ENCODE results near the gene FOXL2. TPM values are rescaled to one million over a fixed set of nuclear protein-coding genes. Genes with fewer than 3 reads are reported as not detected.

The FOXL2 gene
- total and polyA plus RNA-seq, 10 donors, result not detected

GRCh38 chr3:138972941-138973340 is 26.0 kb upstream of the FOXL2 start:
- DNase-seq, result no peak
- Histone ChIP-seq H3K4me3 (no peak overlapping the region), H3K27me3 (replicated peaks in 1 of 7) (peaks cover 0 to 32% (median 0%) of the 10 kb centered on the region in 7 donors), H3K27ac (no peak overlapping the region), H3K9me3 (no peaks in the 10 kb centered on the region), H3K36me3 (no peaks in the 10 kb centered on the region), H3K4me1 (no peaks in the 10 kb centered on the region)
- TF ChIP-seq POLR2AphosphoS5 (IDR thresholded peaks at IDR 0.05) (no peak), POLR2A (IDR thresholded peaks at IDR 0.05) (no peak)
- TF ChIP-seq, protein P1, sequence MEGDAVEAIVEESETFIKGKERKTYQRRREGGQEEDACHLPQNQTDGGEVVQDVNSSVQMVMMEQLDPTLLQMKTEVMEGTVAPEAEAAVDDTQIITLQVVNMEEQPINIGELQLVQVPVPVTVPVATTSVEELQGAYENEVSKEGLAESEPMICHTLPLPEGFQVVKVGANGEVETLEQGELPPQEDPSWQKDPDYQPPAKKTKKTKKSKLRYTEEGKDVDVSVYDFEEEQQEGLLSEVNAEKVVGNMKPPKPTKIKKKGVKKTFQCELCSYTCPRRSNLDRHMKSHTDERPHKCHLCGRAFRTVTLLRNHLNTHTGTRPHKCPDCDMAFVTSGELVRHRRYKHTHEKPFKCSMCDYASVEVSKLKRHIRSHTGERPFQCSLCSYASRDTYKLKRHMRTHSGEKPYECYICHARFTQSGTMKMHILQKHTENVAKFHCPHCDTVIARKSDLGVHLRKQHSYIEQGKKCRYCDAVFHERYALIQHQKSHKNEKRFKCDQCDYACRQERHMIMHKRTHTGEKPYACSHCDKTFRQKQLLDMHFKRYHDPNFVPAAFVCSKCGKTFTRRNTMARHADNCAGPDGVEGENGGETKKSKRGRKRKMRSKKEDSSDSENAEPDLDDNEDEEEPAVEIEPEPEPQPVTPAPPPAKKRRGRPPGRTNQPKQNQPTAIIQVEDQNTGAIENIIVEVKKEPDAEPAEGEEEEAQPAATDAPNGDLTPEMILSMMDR (IDR thresholded peaks at IDR 0.05 in 8 of 11, conservative IDR thresholded peaks at IDR 0.05 in 3 of 11), result no peak
- intact Hi-C loops (cut with DNase I; ENCODE audit: low total_unique reads), result no loop called here
- WGBS, 5 donors, result 82 to 92% (median 85%) methylated on average over 5 of the region's 5 CpGs

DNA sequence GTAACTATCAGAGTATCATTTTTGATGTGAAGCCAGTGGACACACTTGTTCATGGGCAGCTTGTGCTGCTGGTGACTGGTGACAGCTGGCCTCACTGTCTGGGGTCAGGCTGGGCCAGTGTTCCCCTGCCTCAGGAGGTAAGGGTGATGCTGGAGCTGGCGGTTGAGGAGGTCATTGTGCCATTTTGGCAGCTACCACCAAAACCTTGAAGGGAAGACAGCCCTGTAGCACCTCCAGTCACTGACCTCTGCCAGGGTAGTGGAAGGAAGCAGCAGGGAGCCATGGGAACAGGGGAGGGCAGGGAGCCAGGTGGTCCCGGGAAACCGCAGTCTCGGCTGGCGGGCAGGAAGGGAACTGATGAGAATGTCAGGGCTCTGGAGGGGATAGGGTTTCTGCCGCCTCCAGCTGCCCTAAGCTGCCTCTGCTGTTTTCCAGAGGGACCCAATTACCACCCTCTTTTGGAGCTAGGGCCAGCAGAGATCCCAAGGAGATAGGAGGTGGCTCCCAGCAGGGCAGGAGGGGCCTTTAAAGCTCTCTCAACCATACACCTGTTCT is 24.9 kb upstream of the FOXL2 start:
- H3K4me1 ChIP-seq, result no peaks in the 10 kb centered on the region
- TF ChIP-seq, protein P1 (IDR thresholded peaks at IDR 0.05 in 8 of 11, conservative IDR thresholded peaks at IDR 0.05 in 3 of 11), result no peak
- TF ChIP-seq POLR2AphosphoS5 (IDR thresholded peaks at IDR 0.05) (no peak), POLR2A (IDR thresholded peaks at IDR 0.05) (no peak)
- no peaks in the 10 kb centered on the region for H3K36me3 ChIP-seq
- no peak for DNase-seq
- no peak overlapping the region for H3K27ac ChIP-seq
- intact Hi-C loops (cut with DNase I; ENCODE audit: low total_unique reads), result no loop called here
- peaks cover 0 to 32% (median 0%) of the 10 kb centered on the region in 7 donors for H3K27me3 ChIP-seq (replicated peaks in 1 of 7)
- H3K9me3 ChIP-seq, result no peaks in the 10 kb centered on the region
- no peak overlapping the region for H3K4me3 ChIP-seq
- 64 to 89% (median 70%) methylated on average over 6 of the region's 6 CpGs for WGBS, 5 donors

- Histone ChIP-seq H3K4me3 (no peak overlapping the region), H3K36me3 (no peaks in the 10 kb centered on the region), H3K27me3 (replicated peaks in 1 of 7) (peaks cover 0 to 63% (median 37%) of the 10 kb centered on the region in 7 donors), H3K4me1 (peaks cover 0 to 11% (median 6%) of the 10 kb centered on the region in 6 donors), H3K9me3 (peaks cover 4 to 30% (median 26%) of the 10 kb centered on the region in 8 donors), H3K27ac (no peak overlapping the region)
- DNase-seq, result no peak
- TF ChIP-seq POLR2AphosphoS5 (IDR thresholded peaks at IDR 0.05), result no peak
- TF ChIP-seq, protein P1 (IDR thresholded peaks at IDR 0.05 in 8 of 11, conservative IDR thresholded peaks at IDR 0.05 in 3 of 11), result no peak
- no peak for TF ChIP-seq POLR2A (IDR thresholded peaks at IDR 0.05)
- intact Hi-C loops (cut with DNase I; ENCODE audit: low total_unique reads), result no loop called here
These were observed 18.0 kb upstream of the FOXL2 start for GRCh38 chr3:138964923-138965322.

GRCh38 chr3:138964264-138964663 is 17.3 kb upstream of the FOXL2 start:
- no peak for DNase-seq
- WGBS, 5 donors, result 87 to 96% (median 94%) methylated on average over 2 of the region's 2 CpGs
- peaks cover 0 to 67% (median 43%) of the 10 kb centered on the region in 7 donors for H3K27me3 ChIP-seq (replicated peaks in 1 of 7)
- no peak overlapping the region for H3K4me3 ChIP-seq
- no peak overlapping the region for H3K27ac ChIP-seq
- TF ChIP-seq, protein P1 (IDR thresholded peaks at IDR 0.05 in 8 of 11, conservative IDR thresholded peaks at IDR 0.05 in 3 of 11), result no peak
- TF ChIP-seq POLR2AphosphoS5 (IDR thresholded peaks at IDR 0.05), result no peak
- TF ChIP-seq POLR2A (IDR thresholded peaks at IDR 0.05), result no peak
- peaks cover 4 to 30% (median 26%) of the 10 kb centered on the region in 8 donors for H3K9me3 ChIP-seq
- no peaks in the 10 kb centered on the region for H3K36me3 ChIP-seq
- peaks cover 0 to 11% (median 6%) of the 10 kb centered on the region in 6 donors for H3K4me1 ChIP-seq
- intact Hi-C loops (cut with DNase I; ENCODE audit: low total_unique reads), result no loop called here

Measured in spleen (tissue), 11 donors.